Stimulated activated naive CD8-positive, alpha-beta T cell treated with anti-CD3 and anti-CD28 coated beads, Interleukin-15, Interleukin-2, amounts not matched to agents 100 ng/mL and 50 ng/mL, for 24 hours (primary cell): Measurements from ENCODE around the gene CACNA1C.

ENCODE experiments used
- H3K27ac Mint-ChIP-seq: one replicate; pipeline ENCODE4 v1.8.0; 2021; ENCODE audit warnings: mild to moderate bottlenecking, mixed read lengths
- H3K27me3 Mint-ChIP-seq: one replicate; pipeline ENCODE4 v1.8.0; 2021; ENCODE audit warnings: mixed read lengths
- H3K36me3 Mint-ChIP-seq: one replicate; pipeline ENCODE4 v1.8.0; 2021; ENCODE audit warnings: low read depth, mixed read lengths
- H3K4me1 Mint-ChIP-seq: one replicate; pipeline ENCODE4 v1.8.0; 2021; ENCODE audit warnings: low read depth, mixed read lengths
- H3K4me3 Mint-ChIP-seq: one replicate; pipeline ENCODE4 v1.8.0; 2021; ENCODE audit warnings: mild to moderate bottlenecking, mixed read lengths
- H3K9me3 Mint-ChIP-seq: one replicate; pipeline ENCODE4 v1.8.0; 2021; ENCODE audit warnings: mixed read lengths

Gene CACNA1C

DNA sequence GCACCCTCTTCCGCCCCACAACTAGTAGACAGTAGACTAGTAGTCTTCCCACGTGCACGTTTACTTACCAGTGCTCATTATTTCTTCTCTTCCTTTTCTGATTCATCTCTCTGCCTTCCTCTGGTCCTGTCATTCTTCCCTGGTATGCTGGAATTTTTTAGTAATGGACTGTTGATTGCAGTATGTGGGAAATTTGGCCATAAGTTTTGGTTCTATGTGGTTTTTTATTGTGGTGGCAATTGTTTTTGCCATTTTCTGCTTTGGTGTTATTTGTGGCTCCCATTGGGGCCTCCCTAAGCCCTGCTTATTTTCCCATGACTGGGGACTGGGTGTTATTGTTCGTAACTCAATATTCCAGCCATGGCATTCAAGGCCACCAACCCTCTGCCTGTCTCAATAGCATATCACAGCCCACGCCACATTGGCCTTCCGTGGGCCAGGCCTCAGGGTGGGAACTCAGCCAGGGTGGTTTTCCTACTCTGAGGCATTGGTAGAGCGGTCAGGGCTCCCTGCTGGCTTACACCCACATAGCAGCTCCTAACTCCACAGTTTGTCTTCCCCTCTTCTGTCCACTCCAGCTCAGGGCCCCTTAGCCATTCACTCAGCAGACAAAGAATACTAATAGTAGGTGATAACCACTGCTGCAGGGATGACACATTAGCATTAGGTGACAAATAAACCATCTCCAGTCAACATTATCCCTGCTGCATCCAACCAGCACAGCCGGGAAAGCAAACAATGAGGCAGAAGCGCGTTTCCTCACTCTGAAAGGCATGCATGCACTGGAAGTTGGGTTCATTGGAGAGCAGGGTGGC is 321.5 kb downstream of the CACNA1C start:
- Mint-ChIP-seq H3K27me3 (no peaks in the 10 kb centered on the region), H3K9me3 (no peaks in the 10 kb centered on the region), H3K36me3 (no peaks in the 10 kb centered on the region), H3K4me3 (no peak overlapping the region), H3K4me1 (peaks cover 7% of the 10 kb centered on the region), H3K27ac (no peak overlapping the region)

- H3K4me3 Mint-ChIP-seq: no peak overlapping the region
- peaks cover 7% of the 10 kb centered on the region for H3K4me1 Mint-ChIP-seq
Measured at GRCh38 chr12:2375871-2376270, 323.1 kb downstream of the CACNA1C start.

DNA sequence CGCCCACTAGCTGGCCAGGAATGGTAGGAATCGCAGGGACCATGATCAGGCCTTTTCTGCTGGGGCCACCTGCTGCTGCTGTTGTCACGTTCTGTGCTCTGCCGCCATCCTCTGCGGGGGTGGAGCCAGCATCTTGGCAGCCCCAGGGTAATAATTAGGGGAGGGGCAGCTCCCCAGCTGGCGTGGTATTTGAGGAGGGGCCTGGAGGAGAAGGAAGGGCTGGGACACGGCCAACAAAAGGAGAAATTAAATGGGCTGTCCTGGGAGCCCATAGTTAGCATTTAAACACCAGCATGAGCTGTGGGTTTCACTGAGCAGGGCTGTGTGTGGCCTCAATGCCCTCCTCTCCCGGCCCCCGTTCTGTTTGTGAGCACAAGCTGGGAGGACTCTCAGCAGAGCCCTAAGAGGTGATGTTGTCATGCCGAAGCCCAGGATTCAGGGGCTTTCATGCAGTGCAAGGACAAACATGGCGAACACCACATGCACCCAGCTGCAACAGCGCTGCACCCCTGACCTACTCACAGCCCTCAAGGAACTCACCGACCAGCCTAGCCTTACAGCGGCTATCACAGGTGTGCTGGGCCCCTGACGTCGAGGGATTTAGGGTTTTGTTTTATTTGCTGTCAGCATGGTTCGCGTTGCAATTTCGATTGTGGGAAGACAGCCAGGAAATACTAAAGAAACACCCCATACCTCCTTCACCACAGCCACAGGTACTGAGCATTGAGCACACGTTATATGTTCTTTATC is 324.3 kb downstream of the CACNA1C start:
- Mint-ChIP-seq H3K27me3 (no peaks in the 10 kb centered on the region), H3K9me3 (no peaks in the 10 kb centered on the region), H3K4me3 (no peak overlapping the region)

More at GRCh38 chr12:2375871-2376270, 323.1 kb downstream of the CACNA1C start:
- Mint-ChIP-seq H3K27me3 (no peaks in the 10 kb centered on the region), H3K27ac (no peak overlapping the region), H3K36me3 (no peaks in the 10 kb centered on the region), H3K9me3 (no peaks in the 10 kb centered on the region)

DNA sequence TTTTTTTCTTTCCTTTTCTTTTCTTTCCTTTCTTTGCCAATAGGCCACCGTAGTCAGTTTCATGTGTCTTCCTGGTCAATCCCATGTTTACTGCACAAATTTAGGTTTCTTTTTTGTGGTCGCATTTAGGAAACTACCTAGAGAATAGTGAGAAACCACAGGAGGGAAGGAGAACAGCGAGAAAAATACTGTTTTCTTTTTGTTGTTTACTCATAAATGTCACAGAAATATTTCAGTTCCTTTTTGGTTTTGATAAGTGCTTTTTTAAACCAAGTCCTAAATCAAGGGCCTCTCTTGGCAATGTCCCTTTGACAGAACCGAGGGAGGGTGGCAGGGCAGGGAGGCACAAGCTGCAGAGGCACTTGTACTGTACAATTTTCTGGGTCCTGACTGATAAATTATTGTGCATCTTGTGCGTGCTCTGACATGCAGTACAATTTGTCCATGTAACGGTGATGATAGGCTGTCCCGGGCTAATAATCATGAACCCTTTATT is 326.1 kb downstream of the CACNA1C start:
- Mint-ChIP-seq H3K27ac (no peak overlapping the region), H3K27me3 (no peaks in the 10 kb centered on the region), H3K4me3 (no peak overlapping the region), H3K36me3 (no peaks in the 10 kb centered on the region), H3K4me1 (peaks cover 7% of the 10 kb centered on the region), H3K9me3 (no peaks in the 10 kb centered on the region)

More for the DNA sequence above, 324.3 kb downstream of the CACNA1C start:
- H3K27ac Mint-ChIP-seq: no peak overlapping the region
- no peaks in the 10 kb centered on the region for H3K36me3 Mint-ChIP-seq
- peaks cover 7% of the 10 kb centered on the region for H3K4me1 Mint-ChIP-seq

- H3K4me3 Mint-ChIP-seq: no peak overlapping the region
- no peaks in the 10 kb centered on the region for H3K36me3 Mint-ChIP-seq
- H3K27me3 Mint-ChIP-seq: no peaks in the 10 kb centered on the region
Measured at GRCh38 chr12:2380946-2381345, 328.2 kb downstream of the CACNA1C start.

GRCh38 chr12:2382370-2383155 is 329.8 kb downstream of the CACNA1C start:
- Mint-ChIP-seq H3K27me3 (no peaks in the 10 kb centered on the region), H3K27ac (no peak overlapping the region), H3K9me3 (no peaks in the 10 kb centered on the region), H3K4me1 (peaks cover 7% of the 10 kb centered on the region), H3K36me3 (no peaks in the 10 kb centered on the region), H3K4me3 (no peak overlapping the region)

More at GRCh38 chr12:2380946-2381345, 328.2 kb downstream of the CACNA1C start:
- H3K27ac Mint-ChIP-seq: no peak overlapping the region
- H3K9me3 Mint-ChIP-seq: no peaks in the 10 kb centered on the region
- peaks cover 7% of the 10 kb centered on the region for H3K4me1 Mint-ChIP-seq

DNA sequence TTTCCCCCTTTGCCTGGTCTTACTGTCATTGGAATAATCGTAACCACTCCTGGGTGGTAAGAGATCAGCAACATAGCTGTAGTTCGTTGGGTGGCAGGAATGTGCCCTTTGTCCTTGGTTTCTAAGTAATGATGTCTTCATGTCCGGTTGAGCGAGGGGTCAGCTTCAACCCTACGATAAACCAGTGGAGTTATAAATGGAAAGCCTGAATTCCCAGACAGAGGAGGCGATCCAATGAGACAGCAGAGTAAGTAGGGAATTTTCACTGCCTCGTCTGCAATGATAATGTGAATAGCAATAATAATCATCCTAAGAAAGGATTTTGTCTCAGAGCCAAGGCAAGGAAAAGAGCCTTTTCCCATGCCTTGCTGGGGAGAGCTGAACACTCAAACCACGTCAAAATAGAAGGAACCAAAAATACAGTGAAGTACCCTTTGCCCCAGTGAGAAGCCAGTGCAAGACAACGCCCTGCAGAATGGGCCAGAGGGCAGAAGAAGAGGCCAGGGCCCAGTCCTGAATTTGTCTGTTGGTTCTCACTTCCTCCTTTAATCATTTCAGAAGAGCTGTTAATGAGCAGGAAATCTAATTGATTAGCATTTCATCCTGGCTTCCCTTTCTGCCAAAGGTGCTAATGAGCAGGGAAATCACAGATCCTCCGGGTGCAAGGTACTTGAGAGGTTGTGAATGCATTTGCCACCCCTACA is 330.7 kb downstream of the CACNA1C start:
- Mint-ChIP-seq H3K4me1 (peaks cover 5% of the 10 kb centered on the region), H3K27me3 (no peaks in the 10 kb centered on the region), H3K36me3 (no peaks in the 10 kb centered on the region), H3K9me3 (no peaks in the 10 kb centered on the region), H3K27ac (no peak overlapping the region), H3K4me3 (no peak overlapping the region)

- no peak overlapping the region for H3K4me3 Mint-ChIP-seq
Measured at GRCh38 chr12:2384029-2384386, 331.2 kb downstream of the CACNA1C start.

GRCh38 chr12:2384533-2385351 is 332.0 kb downstream of the CACNA1C start:
- Mint-ChIP-seq H3K36me3 (no peaks in the 10 kb centered on the region), H3K27ac (no peak overlapping the region), H3K9me3 (no peaks in the 10 kb centered on the region), H3K4me3 (no peak overlapping the region), H3K27me3 (no peaks in the 10 kb centered on the region), H3K4me1 (no peaks in the 10 kb centered on the region)

More at GRCh38 chr12:2384029-2384386, 331.2 kb downstream of the CACNA1C start:
- H3K27ac Mint-ChIP-seq: no peak overlapping the region
- H3K36me3 Mint-ChIP-seq: no peaks in the 10 kb centered on the region
- no peaks in the 10 kb centered on the region for H3K27me3 Mint-ChIP-seq
- no peaks in the 10 kb centered on the region for H3K9me3 Mint-ChIP-seq
- no peaks in the 10 kb centered on the region for H3K4me1 Mint-ChIP-seq

- no peaks in the 10 kb centered on the region for H3K9me3 Mint-ChIP-seq
- no peaks in the 10 kb centered on the region for H3K4me1 Mint-ChIP-seq
- H3K36me3 Mint-ChIP-seq: no peaks in the 10 kb centered on the region
- H3K4me3 Mint-ChIP-seq: no peak overlapping the region
- H3K27ac Mint-ChIP-seq: no peak overlapping the region
- H3K27me3 Mint-ChIP-seq: no peaks in the 10 kb centered on the region
Measured at GRCh38 chr12:2385529-2385928, 332.7 kb downstream of the CACNA1C start.

DNA sequence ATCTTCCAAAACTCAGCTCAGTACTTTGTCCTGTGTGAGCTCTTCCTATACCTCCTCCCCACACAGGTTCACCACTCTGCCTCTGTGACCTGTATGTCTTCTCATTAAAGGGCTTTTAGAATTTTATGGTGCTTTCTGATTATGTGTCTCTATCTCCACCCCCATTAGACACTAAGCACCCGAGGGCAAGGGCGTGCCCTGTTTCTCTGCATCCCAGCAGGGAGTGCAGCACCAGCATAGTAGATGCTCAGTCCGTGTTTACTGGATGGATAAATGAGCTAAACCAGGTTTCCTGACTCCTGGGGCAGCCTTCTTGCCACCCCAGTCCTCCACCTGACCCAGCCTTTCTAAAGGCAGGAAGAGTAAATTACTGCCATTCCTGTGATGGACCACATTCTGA is 333.8 kb downstream of the CACNA1C start:
- no peaks in the 10 kb centered on the region for H3K36me3 Mint-ChIP-seq
- no peak overlapping the region for H3K27ac Mint-ChIP-seq
- H3K4me3 Mint-ChIP-seq: no peak overlapping the region
- no peaks in the 10 kb centered on the region for H3K27me3 Mint-ChIP-seq
- H3K9me3 Mint-ChIP-seq: no peaks in the 10 kb centered on the region
- H3K4me1 Mint-ChIP-seq: no peaks in the 10 kb centered on the region

GRCh38 chr12:2387103-2387834 is 334.5 kb downstream of the CACNA1C start:
- Mint-ChIP-seq H3K9me3 (no peaks in the 10 kb centered on the region), H3K36me3 (no peaks in the 10 kb centered on the region), H3K27ac (no peak overlapping the region), H3K4me1 (no peaks in the 10 kb centered on the region), H3K4me3 (no peak overlapping the region), H3K27me3 (no peaks in the 10 kb centered on the region)

DNA sequence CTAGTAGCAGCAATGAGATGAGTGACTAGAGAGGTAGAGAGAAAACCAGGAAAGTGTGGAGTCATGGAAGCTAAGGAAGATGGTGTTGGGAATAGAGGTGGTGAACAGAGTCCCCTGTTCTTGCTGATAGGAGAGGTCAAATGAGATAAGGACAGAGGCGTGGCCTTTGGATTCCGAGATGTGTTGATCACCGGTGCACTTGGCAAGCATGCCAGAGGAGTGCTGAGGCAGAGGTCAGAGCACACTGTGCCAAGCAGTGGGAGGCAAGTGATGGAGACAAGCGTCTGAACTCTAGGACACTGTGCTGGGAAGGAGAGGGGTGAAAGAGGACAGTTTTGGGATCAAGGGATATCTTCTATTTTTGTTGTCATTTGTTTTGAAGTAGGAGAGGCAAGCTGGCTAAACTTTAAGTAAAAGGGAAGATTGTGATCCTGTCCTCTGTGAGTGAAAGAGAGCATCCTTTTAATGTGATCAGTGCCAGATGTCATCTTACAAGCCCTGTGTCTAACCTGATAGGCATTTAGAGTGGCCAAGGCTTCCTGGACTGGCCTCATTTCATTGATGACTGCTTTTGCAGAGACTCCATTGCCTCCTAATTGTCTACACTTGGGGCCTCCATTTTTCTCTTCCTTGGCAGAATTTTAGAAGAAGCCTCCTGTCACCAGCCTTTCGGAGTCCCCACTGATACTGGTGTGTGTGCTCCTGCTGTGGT is 336.4 kb downstream of the CACNA1C start:
- Mint-ChIP-seq H3K36me3 (no peaks in the 10 kb centered on the region), H3K4me3 (no peak overlapping the region), H3K4me1 (no peaks in the 10 kb centered on the region), H3K27ac (no peak overlapping the region), H3K27me3 (no peaks in the 10 kb centered on the region), H3K9me3 (no peaks in the 10 kb centered on the region)
